Type B pancreatic cell (in vitro differentiated cells): ENCODE results near the gene VAC14. TPM values are rescaled to one million over a fixed set of nuclear protein-coding genes. Genes with fewer than 3 reads are reported as not detected.

Experiments used
- DNase-seq: peaks from one replicate; pipeline ENCODE4 v3.0.0; 2021; ENCODE audit warnings: mixed read lengths; ENCODE audit not compliant: unreplicated experiment; ENCODE audit errors: extremely low spot score
- H3K27ac Mint-ChIP-seq: 2 replicates; pipeline ENCODE4 v1.8.0; 2021; ENCODE audit warnings: mild to moderate bottlenecking, mixed read lengths
- H3K27me3 Mint-ChIP-seq: 2 replicates; pipeline ENCODE4 v1.8.0; 2021; ENCODE audit warnings: mixed read lengths
- H3K36me3 Mint-ChIP-seq: 2 replicates; pipeline ENCODE4 v1.8.0; 2021; ENCODE audit warnings: mixed read lengths
- H3K4me1 Mint-ChIP-seq: one replicate; pipeline ENCODE4 v1.8.0; 2021; ENCODE audit warnings: mixed read lengths; ENCODE audit not compliant: unreplicated experiment
- H3K4me3 Mint-ChIP-seq: 2 replicates; pipeline ENCODE4 v1.8.0; 2021; ENCODE audit warnings: mild to moderate bottlenecking, mixed read lengths
- H3K9me3 Mint-ChIP-seq: 2 replicates; pipeline ENCODE4 v1.8.0; 2021; ENCODE audit warnings: mixed read lengths
- total RNA-seq: library from RNA; stranded (reverse); gene quantifications from 2 replicates; pipeline ENCODE4 v1.2.1, GENCODE V29; 2021; ENCODE audit warnings: low replicate concordance
- TF ChIP-seq, protein P1 (sequence below): fragments of 200-600 bp; sonication (generic); conservative IDR thresholded peaks from 2 replicates; pipeline ENCODE4 v1.5.0; 2021; ENCODE audit warnings: antibody characterized with exemption, mild to moderate bottlenecking

The VAC14 gene
- total RNA-seq, 1 donor from 2014 or later = 38.3 TPM

DNA sequence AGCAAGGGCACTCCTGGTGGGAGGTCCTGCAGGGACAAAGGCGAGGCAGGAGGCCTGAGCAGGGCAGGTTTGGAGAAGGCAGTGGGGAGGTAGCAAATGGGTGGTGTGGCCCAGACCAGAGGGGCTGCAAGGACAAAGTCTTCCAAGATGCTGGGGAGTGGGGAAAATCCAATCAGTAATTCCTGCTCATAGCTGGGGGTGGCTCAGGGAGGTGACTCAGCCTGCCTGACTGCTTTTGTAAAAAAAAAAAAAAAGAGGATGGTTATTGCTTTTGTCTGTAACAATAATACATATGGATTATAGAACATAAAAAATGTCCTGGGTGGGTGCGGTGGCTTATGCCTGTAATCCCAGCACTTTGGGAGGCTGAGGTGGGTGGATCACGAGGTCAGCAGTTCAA is 149.4 kb downstream of the VAC14 start:
- Mint-ChIP-seq H3K27ac (no peak overlapping the region), H3K9me3 (no peaks in the 10 kb centered on the region), H3K27me3 (no peaks in the 10 kb centered on the region), H3K4me1 (peaks cover 6% of the 10 kb centered on the region), H3K4me3 (no peak overlapping the region), H3K36me3 (no peaks in the 10 kb centered on the region)
- TF ChIP-seq, protein P1, sequence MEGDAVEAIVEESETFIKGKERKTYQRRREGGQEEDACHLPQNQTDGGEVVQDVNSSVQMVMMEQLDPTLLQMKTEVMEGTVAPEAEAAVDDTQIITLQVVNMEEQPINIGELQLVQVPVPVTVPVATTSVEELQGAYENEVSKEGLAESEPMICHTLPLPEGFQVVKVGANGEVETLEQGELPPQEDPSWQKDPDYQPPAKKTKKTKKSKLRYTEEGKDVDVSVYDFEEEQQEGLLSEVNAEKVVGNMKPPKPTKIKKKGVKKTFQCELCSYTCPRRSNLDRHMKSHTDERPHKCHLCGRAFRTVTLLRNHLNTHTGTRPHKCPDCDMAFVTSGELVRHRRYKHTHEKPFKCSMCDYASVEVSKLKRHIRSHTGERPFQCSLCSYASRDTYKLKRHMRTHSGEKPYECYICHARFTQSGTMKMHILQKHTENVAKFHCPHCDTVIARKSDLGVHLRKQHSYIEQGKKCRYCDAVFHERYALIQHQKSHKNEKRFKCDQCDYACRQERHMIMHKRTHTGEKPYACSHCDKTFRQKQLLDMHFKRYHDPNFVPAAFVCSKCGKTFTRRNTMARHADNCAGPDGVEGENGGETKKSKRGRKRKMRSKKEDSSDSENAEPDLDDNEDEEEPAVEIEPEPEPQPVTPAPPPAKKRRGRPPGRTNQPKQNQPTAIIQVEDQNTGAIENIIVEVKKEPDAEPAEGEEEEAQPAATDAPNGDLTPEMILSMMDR = no peak
- DNase-seq = no peak

DNA sequence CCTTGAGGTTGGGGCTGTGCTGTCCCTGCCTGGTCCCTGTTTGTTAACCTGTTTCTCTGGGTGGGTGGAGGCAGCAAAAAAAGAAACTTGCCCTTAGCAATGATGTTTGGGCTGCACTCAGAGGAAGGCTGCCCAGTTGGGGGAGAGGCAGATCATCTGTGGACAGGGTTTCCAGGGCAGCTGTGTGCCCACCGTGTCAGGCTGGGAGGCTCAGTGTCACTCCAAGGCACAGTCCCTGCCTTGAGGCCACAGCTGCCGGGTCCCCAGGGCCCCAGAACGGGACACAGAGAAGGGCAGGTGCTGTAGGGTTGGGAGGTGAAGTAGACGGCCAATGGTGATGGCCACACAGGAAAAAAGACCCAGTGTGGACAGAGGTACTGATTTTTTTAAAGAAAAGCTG is 150.7 kb downstream of the VAC14 start:
- no peak for DNase-seq
- Mint-ChIP-seq H3K27ac (no peak overlapping the region), H3K4me3 (no peak overlapping the region), H3K27me3 (peaks cover under 1% of the 10 kb centered on the region), H3K4me1 (peaks cover 6% of the 10 kb centered on the region), H3K9me3 (no peaks in the 10 kb centered on the region), H3K36me3 (no peaks in the 10 kb centered on the region)
- TF ChIP-seq, protein P1 = no peak

DNA sequence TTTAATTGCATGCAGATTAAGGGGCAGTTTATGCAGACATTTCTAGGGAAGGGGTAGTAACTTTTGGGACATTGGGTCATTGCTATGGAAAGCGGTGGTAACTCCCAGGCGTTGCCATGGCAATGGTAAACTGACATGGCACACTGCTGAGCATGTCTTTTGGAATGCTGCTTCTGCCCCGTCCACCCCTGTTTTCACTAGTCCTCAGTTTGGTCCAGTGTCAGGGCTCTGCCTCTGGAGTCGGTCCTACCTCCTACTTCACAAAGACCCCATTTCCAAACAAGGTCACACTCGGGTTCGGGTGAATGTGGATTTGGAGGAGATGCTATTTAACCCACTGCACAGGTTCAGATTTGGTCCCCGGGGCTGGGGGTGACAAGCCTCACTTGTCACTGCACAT is 151.7 kb downstream of the VAC14 start:
- Mint-ChIP-seq H3K9me3 (no peaks in the 10 kb centered on the region), H3K4me3 (no peak overlapping the region), H3K4me1 (peaks cover 6% of the 10 kb centered on the region), H3K36me3 (no peaks in the 10 kb centered on the region), H3K27me3 (peaks cover 5% of the 10 kb centered on the region), H3K27ac (no peak overlapping the region)
- TF ChIP-seq, protein P1 = no peak
- DNase-seq = no peak

DNA sequence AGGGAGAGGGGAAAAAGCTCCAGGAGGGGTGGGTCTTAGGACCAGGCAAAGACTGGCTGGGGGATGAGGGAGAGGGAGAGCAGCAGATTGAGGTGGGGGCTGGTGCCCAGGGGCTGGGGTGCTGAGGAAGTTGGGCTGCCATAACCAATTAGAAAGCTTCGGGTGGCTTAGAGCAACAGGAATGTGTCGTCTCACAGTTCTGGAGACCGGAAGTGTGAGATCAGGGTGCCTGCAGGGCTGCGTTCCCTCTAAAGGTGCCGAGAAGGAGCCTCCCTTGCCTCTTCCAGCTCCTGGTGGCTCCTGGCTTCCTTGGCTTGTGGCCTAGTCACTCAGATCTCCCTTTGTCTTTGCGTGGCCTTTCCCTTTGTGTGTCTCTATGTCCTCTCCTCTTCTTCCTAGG is 152.4 kb downstream of the VAC14 start:
- Mint-ChIP-seq H3K4me3 (no peak overlapping the region), H3K27ac (no peak overlapping the region), H3K9me3 (no peaks in the 10 kb centered on the region), H3K27me3 (peaks cover 5% of the 10 kb centered on the region), H3K36me3 (no peaks in the 10 kb centered on the region), H3K4me1 (peaks cover 2% of the 10 kb centered on the region)
- TF ChIP-seq, protein P1 = no peak
- DNase-seq = no peak

DNA sequence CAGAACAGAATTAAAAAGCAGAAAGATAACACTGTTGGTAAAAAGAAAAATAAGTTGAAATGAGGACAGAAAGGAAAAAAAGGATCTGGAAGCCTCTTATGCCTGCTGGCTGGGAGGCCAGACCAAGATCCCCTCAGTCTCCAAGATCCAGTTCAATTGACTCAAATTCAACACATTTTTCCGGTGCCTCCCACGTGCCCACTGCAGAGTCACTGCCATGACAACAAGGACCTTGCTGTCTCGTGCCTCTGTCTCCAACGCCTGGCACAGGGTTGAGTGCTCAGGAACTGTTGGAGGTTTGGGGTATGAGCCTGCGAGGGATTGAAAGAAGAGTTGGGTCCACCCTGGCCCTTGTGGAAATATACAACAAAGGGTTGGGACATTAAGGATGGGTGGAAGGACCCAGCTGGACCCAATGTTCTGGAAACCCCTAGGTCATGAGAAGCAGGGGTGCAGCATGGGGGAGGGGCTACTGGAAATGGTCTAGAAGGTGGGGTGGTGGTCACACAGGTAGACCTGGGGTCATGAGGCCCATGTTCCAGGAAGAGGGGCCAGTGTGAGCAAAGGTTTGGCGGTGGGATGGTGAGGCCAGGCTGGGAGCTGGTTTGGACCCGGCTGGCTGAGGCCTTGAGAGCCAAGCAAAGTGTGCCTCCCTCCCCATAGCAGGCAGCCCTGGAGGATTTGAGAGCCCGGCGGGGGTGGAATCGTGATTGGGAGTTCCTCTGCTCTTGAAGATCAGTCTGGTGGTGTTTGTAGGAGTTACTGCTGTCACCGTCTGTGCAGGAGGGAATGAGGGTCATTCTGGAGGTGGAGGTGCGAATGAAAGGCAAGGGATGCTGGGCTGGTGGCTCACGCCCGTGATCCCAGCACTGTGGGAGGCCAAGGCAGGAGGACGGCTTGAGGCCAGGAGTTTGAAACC is 153.3 kb downstream of the VAC14 start:
- DNase-seq = no peak
- Mint-ChIP-seq H3K27me3 (peaks cover 5% of the 10 kb centered on the region), H3K9me3 (no peaks in the 10 kb centered on the region), H3K4me1 (no peaks in the 10 kb centered on the region), H3K4me3 (no peak overlapping the region), H3K36me3 (no peaks in the 10 kb centered on the region), H3K27ac (no peak overlapping the region)
- TF ChIP-seq, protein P1 = no peak
